A673 (cell line): ENCODE measurements around the gene LPCAT4.
"Not testable (repeated sequence)": the region's sequence is repeated elsewhere in the genome, so short reads cannot be mapped to it uniquely, and the experiment has no call there.

Source experiments
- CTCF ChIP-seq: fragments of 300-800, 200-600 bp; sonication (generic); conservative IDR thresholded peaks from 2 replicates; pipeline ENCODE4 v1.5.1; 2017; ENCODE audit warnings: low read depth, mild to moderate bottlenecking, antibody characterized with exemption, low read length, moderate library complexity, mixed read lengths
- EZH2 ChIP-seq: fragments of 200-600 bp; sonication (generic); IDR thresholded peaks from 2 replicates; pipeline ENCODE4 v1.6.1; 2017; ENCODE audit warnings: borderline replicate concordance, low read depth, mild to moderate bottlenecking, mixed read lengths, antibody characterized with exemption, low read length; ENCODE audit not compliant: poor library complexity, severe bottlenecking

GRCh38 chr15:34409511-34409910, 42.5 kb upstream of the LPCAT4 start:
- TF ChIP-seq CTCF, EZH2: not testable (repeated sequence)
